Astrocyte (in vitro differentiated cells and primary cell): Measurements from ENCODE around the gene APOB. TPM values are rescaled to one million over a fixed set of nuclear protein-coding genes. Genes with fewer than 3 reads are reported as not detected.

ENCODE experiments used
- DNase-seq: peaks from one replicate; pipeline ENCODE4 v3.0.0-alpha.2; 2010; ENCODE audit warnings: low read depth
- FAIRE-seq: peaks from 2 replicates; lab custom pipeline; 2011; peaks lifted over from hg19 to GRCh38; lab: Jason Lieb, UNC
- H2AFZ ChIP-seq: 2 replicates; pipeline ENCODE4 v1.6.0; 2012; ENCODE audit warnings: low read depth, low read length, inconsistent platforms
- H3K27ac ChIP-seq: 2 replicates; pipeline ENCODE4 v1.5.1; 2011; ENCODE audit warnings: low read depth, low read length, inconsistent platforms
- H3K27me3 ChIP-seq: 2 replicates; pipeline ENCODE4 v1.6.0; 2011; ENCODE audit warnings: low read length, inconsistent platforms; ENCODE audit not compliant: insufficient read depth
- H3K36me3 ChIP-seq: 2 replicates; pipeline ENCODE4 v1.5.1; 2011; ENCODE audit warnings: low read length, inconsistent platforms; ENCODE audit not compliant: insufficient read depth
- H3K4me1 ChIP-seq: 2 replicates; pipeline ENCODE4 v1.5.1; 2011; ENCODE audit warnings: low read length, inconsistent platforms; ENCODE audit not compliant: insufficient read depth
- H3K4me2 ChIP-seq: 2 replicates; pipeline ENCODE4 v1.6.0; 2012; ENCODE audit warnings: low read length, inconsistent platforms
- H3K4me3 ChIP-seq: 2 replicates; pipeline ENCODE4 v1.5.1; 2011; ENCODE audit warnings: low read depth, mild to moderate bottlenecking, low read length, inconsistent platforms; ENCODE audit not compliant: insufficient read depth
- H3K79me2 ChIP-seq: 2 replicates; pipeline ENCODE4 v1.6.0; 2012; ENCODE audit warnings: mild to moderate bottlenecking, low read length, inconsistent platforms; ENCODE audit not compliant: insufficient read depth
- H3K9ac ChIP-seq: 2 replicates; pipeline ENCODE4 v1.6.0; 2012; ENCODE audit warnings: mild to moderate bottlenecking, low read length, inconsistent platforms
- H3K9me3 ChIP-seq: 2 replicates; pipeline ENCODE4 v1.5.1; 2012; ENCODE audit warnings: low read depth, mild to moderate bottlenecking, low read length, inconsistent platforms; ENCODE audit not compliant: insufficient read depth
- H4K20me1 ChIP-seq: 2 replicates; pipeline ENCODE4 v1.6.0; 2012; ENCODE audit warnings: low read length, inconsistent platforms; ENCODE audit not compliant: insufficient read depth
- H3K27ac Mint-ChIP-seq: one replicate; pipeline ENCODE4 v1.8.0; 2021; ENCODE audit warnings: mild to moderate bottlenecking, mixed read lengths; ENCODE audit not compliant: unreplicated experiment
- H3K27me3 Mint-ChIP-seq: one replicate; pipeline ENCODE4 v1.8.0; 2021; ENCODE audit warnings: low read depth, mixed read lengths; ENCODE audit not compliant: unreplicated experiment
- H3K36me3 Mint-ChIP-seq: one replicate; pipeline ENCODE4 v1.8.0; 2021; ENCODE audit warnings: low read depth, mixed read lengths; ENCODE audit not compliant: unreplicated experiment
- H3K4me1 Mint-ChIP-seq: one replicate; pipeline ENCODE4 v1.8.0; 2021; ENCODE audit warnings: low read depth, mixed read lengths; ENCODE audit not compliant: unreplicated experiment
- H3K4me3 Mint-ChIP-seq: one replicate; pipeline ENCODE4 v1.8.0; 2021; ENCODE audit warnings: mild to moderate bottlenecking, moderate library complexity, mixed read lengths; ENCODE audit not compliant: unreplicated experiment
- H3K9me3 Mint-ChIP-seq: one replicate; pipeline ENCODE4 v1.8.0; 2021; ENCODE audit warnings: mild to moderate bottlenecking, mixed read lengths; ENCODE audit not compliant: unreplicated experiment
- EZH2 ChIP-seq: IDR thresholded peaks from 2 replicates; pipeline ENCODE4 v1.6.1; 2012; ENCODE audit warnings: mild to moderate bottlenecking, low read length, inconsistent platforms; ENCODE audit not compliant: insufficient read depth
- total RNA-seq: library from RNA; stranded (reverse); gene quantifications from 2 replicates; pipeline ENCODE4 v1.2.1, GENCODE V29; 2021
- TF ChIP-seq, protein P1 (sequence below): IDR thresholded peaks from 2 replicates; pipeline ENCODE4 v1.5.1; 2011; ENCODE audit warnings: low read depth, mild to moderate bottlenecking, inconsistent platforms, low read length, moderate library complexity; ENCODE audit not compliant: insufficient read depth

APOB gene
- total RNA-seq, 1 donor from 2014 or later, result 0.05 TPM

DNA sequence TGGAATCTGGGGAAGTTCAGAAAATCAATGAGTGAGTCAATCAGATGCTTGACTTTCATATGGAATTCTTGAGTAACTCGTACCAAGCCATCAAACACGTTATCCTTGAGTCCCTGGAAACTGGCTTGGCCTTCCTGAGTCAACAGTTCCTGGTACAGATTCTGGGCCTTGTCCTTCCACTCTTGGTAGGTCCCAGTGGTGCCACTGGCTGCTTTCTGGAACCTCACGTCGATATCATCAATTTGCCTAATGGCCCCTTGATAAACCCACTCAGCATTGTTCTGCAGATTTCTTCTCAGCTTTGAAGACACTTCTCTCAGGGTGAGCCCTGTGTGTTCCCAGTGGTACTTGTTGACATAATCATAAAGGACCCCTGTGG, 41.1 kb downstream of the APOB start:
- H3K36me3 Mint-ChIP-seq, result no peaks in the 10 kb centered on the region
- Histone ChIP-seq H3K4me2 (no peak overlapping the region), H3K27me3 (no peaks in the 10 kb centered on the region), H3K9ac (no peak overlapping the region), H3K4me1 (no peaks in the 10 kb centered on the region), H2AFZ (no peak overlapping the region), H3K79me2 (no peaks in the 10 kb centered on the region), H3K9me3 (no peaks in the 10 kb centered on the region), H4K20me1 (no peaks in the 10 kb centered on the region), H3K27ac (no peak overlapping the region), H3K4me3 (no peak overlapping the region), H3K36me3 (no peaks in the 10 kb centered on the region)
- TF ChIP-seq, protein P1, sequence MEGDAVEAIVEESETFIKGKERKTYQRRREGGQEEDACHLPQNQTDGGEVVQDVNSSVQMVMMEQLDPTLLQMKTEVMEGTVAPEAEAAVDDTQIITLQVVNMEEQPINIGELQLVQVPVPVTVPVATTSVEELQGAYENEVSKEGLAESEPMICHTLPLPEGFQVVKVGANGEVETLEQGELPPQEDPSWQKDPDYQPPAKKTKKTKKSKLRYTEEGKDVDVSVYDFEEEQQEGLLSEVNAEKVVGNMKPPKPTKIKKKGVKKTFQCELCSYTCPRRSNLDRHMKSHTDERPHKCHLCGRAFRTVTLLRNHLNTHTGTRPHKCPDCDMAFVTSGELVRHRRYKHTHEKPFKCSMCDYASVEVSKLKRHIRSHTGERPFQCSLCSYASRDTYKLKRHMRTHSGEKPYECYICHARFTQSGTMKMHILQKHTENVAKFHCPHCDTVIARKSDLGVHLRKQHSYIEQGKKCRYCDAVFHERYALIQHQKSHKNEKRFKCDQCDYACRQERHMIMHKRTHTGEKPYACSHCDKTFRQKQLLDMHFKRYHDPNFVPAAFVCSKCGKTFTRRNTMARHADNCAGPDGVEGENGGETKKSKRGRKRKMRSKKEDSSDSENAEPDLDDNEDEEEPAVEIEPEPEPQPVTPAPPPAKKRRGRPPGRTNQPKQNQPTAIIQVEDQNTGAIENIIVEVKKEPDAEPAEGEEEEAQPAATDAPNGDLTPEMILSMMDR, result no peak
- TF ChIP-seq EZH2, result no peak
- no peaks in the 10 kb centered on the region for H3K4me1 Mint-ChIP-seq
- H3K4me3 Mint-ChIP-seq, result no peak overlapping the region
- H3K27me3 Mint-ChIP-seq, result peaks cover 9% of the 10 kb centered on the region
- no peak overlapping the region for H3K27ac Mint-ChIP-seq
- H3K9me3 Mint-ChIP-seq, result peaks cover 3% of the 10 kb centered on the region
- FAIRE-seq, result no peak
- no peak for DNase-seq

DNA sequence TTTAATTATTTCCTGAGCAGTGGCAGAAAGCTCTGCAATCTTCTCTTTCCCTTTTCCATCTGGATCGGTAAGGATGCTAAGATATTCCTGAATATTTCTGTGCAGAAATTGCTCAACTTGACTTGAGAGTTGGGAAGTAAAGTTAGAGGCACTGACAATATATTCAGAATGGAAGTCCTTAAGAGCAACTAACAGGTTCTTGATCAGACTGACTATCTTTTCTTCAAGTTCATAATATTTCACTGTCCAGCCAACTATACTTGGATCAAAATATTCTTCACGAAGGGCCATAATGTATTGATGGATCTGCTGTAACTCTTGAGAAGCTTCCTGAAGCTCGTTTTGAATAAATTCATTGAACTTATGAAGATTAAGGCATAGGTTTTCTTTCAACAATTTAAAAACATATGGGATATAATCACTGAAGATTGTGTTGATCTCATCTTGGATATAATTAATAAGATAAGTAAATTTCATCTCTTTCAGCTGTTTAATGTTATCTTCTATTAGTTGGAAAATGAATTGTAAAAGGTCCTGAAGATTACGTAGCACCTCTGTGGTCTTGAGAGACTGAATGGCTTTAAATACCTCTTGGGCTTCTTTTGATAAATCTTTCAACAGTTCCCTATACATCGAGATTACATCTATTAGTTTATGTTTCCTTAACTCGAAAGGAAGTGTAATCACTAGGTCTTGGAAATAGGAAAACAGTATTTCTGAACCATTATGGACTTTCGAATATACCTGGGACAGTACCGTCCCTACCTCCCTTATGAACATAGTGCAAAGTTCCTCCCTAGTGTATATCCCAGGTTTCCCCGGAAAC, 41.7 kb downstream of the APOB start:
- no peaks in the 10 kb centered on the region for H3K9me3 ChIP-seq
- no peaks in the 10 kb centered on the region for H4K20me1 ChIP-seq
- no peak overlapping the region for H3K4me3 ChIP-seq
- TF ChIP-seq, protein P1, result no peak
- no peak for TF ChIP-seq EZH2
- Mint-ChIP-seq H3K27ac (no peak overlapping the region), H3K4me3 (no peak overlapping the region), H3K27me3 (peaks cover 9% of the 10 kb centered on the region), H3K9me3 (peaks cover 3% of the 10 kb centered on the region), H3K36me3 (no peaks in the 10 kb centered on the region), H3K4me1 (no peaks in the 10 kb centered on the region)
- no peaks in the 10 kb centered on the region for H3K4me1 ChIP-seq
- FAIRE-seq (no peak), DNase-seq (no peak)
- H3K79me2 ChIP-seq, result no peaks in the 10 kb centered on the region
- no peak overlapping the region for H3K4me2 ChIP-seq
- no peaks in the 10 kb centered on the region for H3K27me3 ChIP-seq
- no peak overlapping the region for H3K27ac ChIP-seq
- H3K36me3 ChIP-seq, result no peaks in the 10 kb centered on the region
- no peak overlapping the region for H3K9ac ChIP-seq
- no peak overlapping the region for H2AFZ ChIP-seq

DNA sequence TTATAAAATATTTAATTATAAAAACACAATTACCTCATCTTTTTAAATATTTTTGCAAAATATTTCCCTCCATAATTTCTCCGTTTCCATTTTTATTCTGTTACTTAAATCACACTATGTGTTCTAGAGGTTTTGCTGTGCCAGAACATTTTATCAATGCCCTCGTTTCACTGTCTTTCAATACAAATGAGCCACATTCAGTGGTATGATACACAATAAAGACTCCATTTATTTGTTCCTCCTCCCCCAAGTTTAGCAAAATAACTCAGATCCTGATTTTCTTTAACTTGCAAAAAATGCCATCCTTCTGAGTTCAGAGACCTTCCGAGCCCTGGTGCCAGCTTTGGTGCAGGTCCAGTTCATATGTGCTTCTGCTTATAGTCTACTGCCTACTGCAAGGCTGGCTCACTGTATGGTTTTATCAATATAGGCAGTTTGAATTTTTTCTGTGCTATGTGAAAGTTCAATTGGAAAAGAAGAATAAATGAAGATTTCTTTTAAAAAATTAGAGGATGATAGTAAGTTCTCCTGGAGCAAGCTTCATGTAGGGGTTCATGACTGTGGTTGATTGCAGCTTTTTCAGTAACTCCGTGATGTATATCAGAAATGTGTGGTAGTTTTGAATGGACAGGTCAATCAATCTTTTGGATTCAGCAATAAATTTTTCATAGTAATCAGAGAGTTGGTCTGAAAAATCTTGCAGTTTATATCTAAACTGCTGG, 42.5 kb downstream of the APOB start:
- DNase-seq, result no peak
- Mint-ChIP-seq H3K9me3 (peaks cover 3% of the 10 kb centered on the region), H3K27ac (no peak overlapping the region), H3K27me3 (peaks cover 15% of the 10 kb centered on the region), H3K36me3 (no peaks in the 10 kb centered on the region), H3K4me3 (no peak overlapping the region), H3K4me1 (no peaks in the 10 kb centered on the region)
- Histone ChIP-seq H3K36me3 (no peaks in the 10 kb centered on the region), H3K4me3 (no peak overlapping the region), H3K27ac (no peak overlapping the region), H3K4me2 (no peak overlapping the region), H2AFZ (no peak overlapping the region), H3K79me2 (no peaks in the 10 kb centered on the region), H4K20me1 (no peaks in the 10 kb centered on the region), H3K4me1 (no peaks in the 10 kb centered on the region), H3K9me3 (no peaks in the 10 kb centered on the region), H3K9ac (no peak overlapping the region), H3K27me3 (no peaks in the 10 kb centered on the region)
- no peak for FAIRE-seq
- TF ChIP-seq, protein P1, result no peak
- no peak for TF ChIP-seq EZH2
